Glomerular endothelial cell (primary cell): ENCODE data around the gene GTF2H1. TPM values are rescaled to one million over a fixed set of nuclear protein-coding genes. Genes with fewer than 3 reads are reported as not detected.

Experiments used
- total RNA-seq: library from RNA; depleted of rRNA; stranded (reverse); fragments of >200 nt; gene quantifications from 2 replicates; pipeline ENCODE4 v1.2.3, GENCODE V29; 2015

Gene GTF2H1
- total RNA-seq, 1 donor from 2014 or later = 36.9 TPM

Other genes starting within 250 kb of the GTF2H1 start
- 15.8 and 19.9 TPM in 2 replicates for gene SAAL1, start 216.5 kb upstream of the GTF2H1 start, total RNA-seq
- gene MRGPRX3, start 190.0 kb upstream of the GTF2H1 start, total RNA-seq = not detected in 2 replicates
- gene MRGPRX4, start 149.7 kb upstream of the GTF2H1 start, total RNA-seq = not detected in 2 replicates
- not detected in 2 replicates for gene SAA4, start 85.8 kb upstream of the GTF2H1 start, total RNA-seq
- gene SAA2, start 73.9 kb upstream of the GTF2H1 start, total RNA-seq = 0.87 TPM in 1 of 2 replicates, not detected in the other
- gene SAA1, start 56.3 kb upstream of the GTF2H1 start, total RNA-seq = not detected in 2 replicates
- 10.5 and 11.4 TPM in 2 replicates for gene HPS5, start 427 bp upstream of the GTF2H1 start, total RNA-seq
- 520 and 576 TPM in 2 replicates for gene LDHA, start 72.0 kb downstream of the GTF2H1 start, total RNA-seq
- not detected in 2 replicates for gene LDHC, start 89.8 kb downstream of the GTF2H1 start, total RNA-seq
- not detected in 2 replicates for gene LDHAL6A, start 133.3 kb downstream of the GTF2H1 start, total RNA-seq
- gene TSG101, start 204.4 kb downstream of the GTF2H1 start, total RNA-seq = 91.4 and 114 TPM in 2 replicates